H1 (cell line): ENCODE results near the gene SCYL2. TPM values are rescaled to one million over a fixed set of nuclear protein-coding genes. Genes with fewer than 3 reads are reported as not detected.

Experiments used
- CTCF ChIA-PET: fragments of 300-600 bp; sonication (Branson Sonifier 250); formaldehyde crosslinking; loops from one replicate; lab custom pipeline; 2021; ENCODE audit not compliant: partially characterized antibody; lab: Charles Lee
- POLR2A ChIA-PET: fragments of 300-600 bp; sonication (Branson Sonifier 250); formaldehyde crosslinking; loops from one replicate; lab custom pipeline; 2021; ENCODE audit warnings: inconsistent platforms; ENCODE audit not compliant: partially characterized antibody; lab: Charles Lee
- DNase-seq, 2 experiments: peaks; one replicate each; pipeline versions ENCODE4 v3.0.0 to v3.0.0-alpha.2; 2010 to 2022; ENCODE audit warnings: low spot score in 2 of 2, low read depth in 1 of 2, mixed read lengths in 1 of 2
- FAIRE-seq: peaks from 2 replicates; lab custom pipeline; 2011; peaks lifted over from hg19 to GRCh38; lab: Jason Lieb, UNC
- H2AFZ ChIP-seq: 2 replicates; pipeline ENCODE4 v1.8.1; 2012; ENCODE audit warnings: low read length, inconsistent platforms
- H2AK5ac ChIP-seq: 2 replicates; pipeline ENCODE4 v1.6.1; 2013; ENCODE audit warnings: low read depth, low read length
- H2BK120ac ChIP-seq: replicated peaks from 2 replicates; pipeline ENCODE3; 2013; ENCODE audit warnings: low read depth, low read length, inconsistent platforms
- H2BK12ac ChIP-seq: 2 replicates; pipeline ENCODE4 v1.6.1; 2013; ENCODE audit warnings: low read depth, low read length
- H2BK15ac ChIP-seq: 2 replicates; pipeline ENCODE4 v1.6.1; 2013; ENCODE audit warnings: low read length
- H2BK20ac ChIP-seq: 2 replicates; pipeline ENCODE4 v1.6.1; 2013; ENCODE audit warnings: low read length
- H2BK5ac ChIP-seq: 2 replicates; pipeline ENCODE4 v1.6.1; 2013; ENCODE audit warnings: low read depth, low read length
- H3K14ac ChIP-seq: 2 replicates; pipeline ENCODE4 v1.6.1; 2013; ENCODE audit warnings: inconsistent platforms; ENCODE audit not compliant: insufficient read length
- H3K18ac ChIP-seq: 2 replicates; pipeline ENCODE4 v1.6.1; 2013; ENCODE audit warnings: low read length; ENCODE audit errors: extremely low read depth
- H3K23ac ChIP-seq: 2 replicates; pipeline ENCODE4 v1.6.1; 2013; ENCODE audit warnings: inconsistent platforms; ENCODE audit not compliant: insufficient read length
- H3K23me2 ChIP-seq: 2 replicates; pipeline ENCODE4 v1.6.1; 2013; ENCODE audit warnings: low read depth, low read length
- H3K27ac ChIP-seq: 2 replicates; pipeline ENCODE4 v1.6.1; 2011; ENCODE audit warnings: low read depth, low read length, inconsistent platforms
- H3K27me3 ChIP-seq, 4 experiments: replicated peaks in 1 of 4; 1 replicate in 1 of 4; 2 replicates in 3 of 4; pipeline versions ENCODE4 v1.6.1 to v1.8.1; 2011 to 2013; ENCODE audit warnings: low read length in 3 of 4, mild to moderate bottlenecking in 3 of 4, inconsistent platforms in 2 of 4, mixed read lengths in 2 of 4, moderate library complexity in 1 of 4; ENCODE audit not compliant: control insufficient read depth in 3 of 4, insufficient read depth in 3 of 4; ENCODE audit errors: extremely low read depth in 1 of 4
- H3K36me3 ChIP-seq, 4 experiments: 2 replicates each; pipeline versions ENCODE4 v1.6.1 to v1.8.1; 2011 to 2013; ENCODE audit warnings: mild to moderate bottlenecking in 4 of 4, low read length in 3 of 4, moderate library complexity in 2 of 4, control low read depth in 1 of 4, inconsistent platforms in 1 of 4; ENCODE audit not compliant: insufficient read depth in 4 of 4, control insufficient read depth in 2 of 4
- H3K4ac ChIP-seq: replicated peaks from 2 replicates; pipeline ENCODE3; 2013; ENCODE audit warnings: low read length, low read depth, mixed read lengths, inconsistent platforms; ENCODE audit not compliant: insufficient read length
- H3K4me1 ChIP-seq, 4 experiments: replicated peaks in 1 of 4; 1 replicate in 1 of 4; 2 replicates in 3 of 4; pipeline versions ENCODE4 v1.6.1 to v1.8.1; 2011 to 2013; ENCODE audit warnings: low read length in 3 of 4, inconsistent platforms in 2 of 4, mixed read lengths in 1 of 4; ENCODE audit not compliant: insufficient read depth in 4 of 4, control insufficient read depth in 3 of 4
- H3K4me2 ChIP-seq, 2 experiments: 2 replicates each; pipeline versions ENCODE4 v1.6.1 to v1.8.1; 2011 to 2013; ENCODE audit warnings: low read depth in 2 of 2, low read length in 2 of 2, control low read depth in 1 of 2, inconsistent platforms in 1 of 2, mild to moderate bottlenecking in 1 of 2; ENCODE audit not compliant: insufficient read depth in 1 of 2
- H3K4me3 ChIP-seq, 4 experiments: fragments of 200-600, 300-600 bp in 1 of 4; sonication (generic), shearing (Covaris generic), sonication (Bioruptor Twin) in 1 of 4; 2 replicates each; pipeline versions ENCODE4 v1.5.1 to v1.8.1; 2011 to 2016; ENCODE audit warnings: low read length in 4 of 4, low read depth in 3 of 4, control low read depth in 2 of 4, inconsistent platforms in 2 of 4, mild to moderate bottlenecking in 2 of 4, mixed read lengths in 1 of 4, moderate library complexity in 1 of 4; ENCODE audit not compliant: insufficient read depth in 2 of 4; ENCODE audit errors: extremely low read depth in 1 of 4
- H3K56ac ChIP-seq: replicated peaks from 2 replicates; pipeline ENCODE3; 2013; ENCODE audit warnings: low read depth, mild to moderate bottlenecking, mixed read lengths, low read length, inconsistent platforms; ENCODE audit not compliant: insufficient read length
- H3K79me1 ChIP-seq: 2 replicates; pipeline ENCODE4 v1.6.1; 2013; ENCODE audit warnings: low read depth, low read length, control low read depth
- H3K79me2 ChIP-seq, 2 experiments: 2 replicates each; pipeline versions ENCODE4 v1.6.1 to v1.8.1; 2012 to 2013; ENCODE audit warnings: low read length in 2 of 2, mild to moderate bottlenecking in 2 of 2, inconsistent platforms in 1 of 2; ENCODE audit not compliant: insufficient read depth in 2 of 2, control insufficient read depth in 1 of 2
- H3K9ac ChIP-seq, 4 experiments: replicated peaks in 1 of 4; 1 replicate in 1 of 4; 2 replicates in 3 of 4; pipeline versions ENCODE4 v1.6.1 to v1.8.1; 2011 to 2013; ENCODE audit warnings: low read depth in 3 of 4, low read length in 3 of 4, control low read depth in 2 of 4, mild to moderate bottlenecking in 2 of 4, moderate library complexity in 2 of 4, inconsistent platforms in 1 of 4; ENCODE audit errors: extremely low read depth in 1 of 4
- H3K9me3 ChIP-seq, 2 experiments: 2 replicates each; pipeline versions ENCODE4 v1.6.1 to v1.8.1; 2012 to 2013; ENCODE audit warnings: mild to moderate bottlenecking in 2 of 2, moderate library complexity in 2 of 2, control low read depth in 1 of 2, inconsistent platforms in 1 of 2, low read depth in 1 of 2, low read length in 1 of 2, mixed read lengths in 1 of 2; ENCODE audit not compliant: insufficient read depth in 2 of 2
- H4K20me1 ChIP-seq, 2 experiments: replicated peaks in 1 of 2; 2 replicates each; pipeline versions ENCODE3 to v1.8.1; 2011 to 2013; ENCODE audit warnings: inconsistent platforms in 2 of 2, low read length in 2 of 2, mild to moderate bottlenecking in 1 of 2; ENCODE audit not compliant: insufficient read depth in 2 of 2, control insufficient read depth in 1 of 2
- H4K5ac ChIP-seq: 2 replicates; pipeline ENCODE4 v1.6.1; 2013; ENCODE audit warnings: low read length, low read depth, mixed read lengths, inconsistent platforms; ENCODE audit not compliant: insufficient read length
- H4K8ac ChIP-seq: 2 replicates; pipeline ENCODE4 v1.8.0; 2013; ENCODE audit warnings: mild to moderate bottlenecking, moderate library complexity, low read length, inconsistent platforms; ENCODE audit not compliant: insufficient read depth; ENCODE audit errors: extremely low read depth
- H4K91ac ChIP-seq: replicated peaks from 2 replicates; pipeline ENCODE3; 2013; ENCODE audit warnings: low read length, mixed read lengths, inconsistent platforms; ENCODE audit not compliant: insufficient read length
- ASH2L ChIP-seq: fragments of 200-600, 300-600 bp; sonication (generic); IDR thresholded peaks from one replicate; pipeline ENCODE4 v1.7.1; 2017; ENCODE audit warnings: low read length
- BRCA1 ChIP-seq: IDR thresholded peaks from 2 replicates; pipeline ENCODE4 v1.6.1; 2012; ENCODE audit warnings: low read depth, low read length, improper control_type of control experiment
- FOSL1 ChIP-seq: IDR thresholded peaks from 2 replicates; pipeline ENCODE4 v1.6.1; 2011; ENCODE audit warnings: mild to moderate bottlenecking, low read depth, low read length, moderate library complexity; ENCODE audit not compliant: insufficient read depth
- GABPA ChIP-seq: IDR thresholded peaks from 2 replicates; pipeline ENCODE4 v1.6.1; 2011; ENCODE audit warnings: mild to moderate bottlenecking, low read length, moderate library complexity, borderline replicate concordance; ENCODE audit not compliant: insufficient read depth
- KDM1A ChIP-seq: fragments of 200-600, 300-600 bp; sonication (generic); IDR thresholded peaks from 2 replicates; pipeline ENCODE4 v1.7.1; 2016; ENCODE audit warnings: mild to moderate bottlenecking, low read length, borderline replicate concordance
- POU5F1 ChIP-seq: IDR thresholded peaks from 2 replicates; pipeline ENCODE4 v1.6.1; 2011; ENCODE audit warnings: low read depth, mild to moderate bottlenecking, low read length, moderate library complexity
- RFX5 ChIP-seq: IDR thresholded peaks from 2 replicates; pipeline ENCODE4 v1.6.1; 2011; ENCODE audit warnings: low read depth, low read length, improper control_type of control experiment, borderline replicate concordance
- SIRT6 ChIP-seq: IDR thresholded peaks from one replicate; pipeline ENCODE4 v1.7.1; 2012; ENCODE audit warnings: low read length, inconsistent platforms
- SP2 ChIP-seq: IDR thresholded peaks from 2 replicates; pipeline ENCODE4 v1.6.1; 2012; ENCODE audit warnings: mild to moderate bottlenecking, low read length, inconsistent platforms
- USF2 ChIP-seq: IDR thresholded peaks from 2 replicates; pipeline ENCODE4 v1.6.1; 2011; ENCODE audit warnings: low read length, improper control_type of control experiment
- WGBS, 2 experiments: shearing (Covaris generic) in 1 of 2; methylation state at CpG; one replicate each; pipeline versions ENCODE4 v1.1.6 to v1.1.7; 2013 to 2015; ENCODE audit warnings: low lambda C conversion rate in 2 of 2, mixed read lengths in 2 of 2, inconsistent platforms in 1 of 2, low coverage in 1 of 2, missing lambda C conversion rate in 1 of 2; ENCODE audit not compliant: insufficient replicate concordance in 2 of 2, insufficient coverage in 1 of 2, insufficient read length in 1 of 2; ENCODE audit errors: extremely low coverage in 1 of 2, missing lambda C conversion rate in 1 of 2; 5-methylcytosine and 5-hydroxymethylcytosine counted together
- polyA plus RNA-seq, 7 experiments: library from polyadenylated mRNA; depleted of rRNA in 3 of 7; stranded (reverse) in 5 of 7; unstranded in 2 of 7; fragments of >200 nt in 5 of 7; fragments of 200-250 nt in 2 of 7; gene quantifications; 1 replicate in 5 of 7; 2 replicates in 1 of 7; 4 replicates in 1 of 7; pipeline versions ENCODE4 v1.2.1 to v1.2.3, GENCODE V29; 2011 to 2013; ENCODE audit warnings: missing spikeins in 2 of 7, mixed read lengths in 2 of 7
- total RNA-seq: library from RNA; stranded (reverse); fragmentation: NEBNext Ultra II Directional; extraction: Animal tissue kit (Norgen Biotek cat#: 25700); gene quantifications from 2 replicates; pipeline ENCODE4 v1.2.1, GENCODE V29; 2021

Gene SCYL2
- total and polyA plus RNA-seq, 2 of the 8 experiments (the other 6 are each of a cell fraction or from before 2014, with no cell fraction given): 8.9 to 48.7 TPM

GRCh38 chr12:100267603-100268281, 765 bp downstream of the SCYL2 start:
- no peak for FAIRE-seq
- CTCF ChIA-PET: interaction anchor here (1.0 to 1.6 kb wide), 2 partner anchors 11 to 38 kb away, joined by 3 to 6 read pairs; no protein-coding TSS in a partner anchor
- 0 out of 2 replicates have a peak overlapping the region, but pooled peaks have one; percentile 20 for H3K18ac ChIP-seq
- TF ChIP-seq SP2: no peak
- no peak for TF ChIP-seq FOSL1
- TF ChIP-seq POU5F1: no peak
- TF ChIP-seq SIRT6: no peak
- no peak for TF ChIP-seq USF2
- TF ChIP-seq BRCA1: no peak
- TF ChIP-seq RFX5: no peak
- no peak for TF ChIP-seq KDM1A
- TF ChIP-seq ASH2L: peak; percentile 69
- TF ChIP-seq GABPA: no peak

More at GRCh38 chr12:100267603-100268281, 765 bp downstream of the SCYL2 start:
- H2BK20ac ChIP-seq: no peak overlapping the region
- H3K9ac ChIP-seq: peak overlapping the region; percentile 65 to 86 (median 74)
- DNase-seq: peak in 1 of 2 experiments; percentile 71
- H3K14ac ChIP-seq: no peak overlapping the region
- no peaks in the 10 kb centered on the region for H3K27me3 ChIP-seq
- no peak overlapping the region for H2BK15ac ChIP-seq
- WGBS, 2 experiments: 3% methylated on average over 33 of the region's 33 CpGs; no CpG with 5 or more reads in 1 of the 2 experiments
- peak overlapping the region; percentile 79 to 84 for H3K4me2 ChIP-seq
- H2BK120ac ChIP-seq: no peak overlapping the region
- peak overlapping the region; percentile 81; the same call in 1 of the 2 replicates for H2BK5ac ChIP-seq
- peaks cover 0 to 9% (median 3%) of the 10 kb centered on the region in 4 experiments; a peak in 3 of 7 replicates for H3K4me1 ChIP-seq
- no peaks in the 10 kb centered on the region for H3K36me3 ChIP-seq
- H3K56ac ChIP-seq: peak overlapping the region; percentile 26
- H2AK5ac ChIP-seq: no peak overlapping the region
- H2BK12ac ChIP-seq: no peak overlapping the region
- no peak overlapping the region for H4K5ac ChIP-seq
- H3K4ac ChIP-seq: no peak overlapping the region
- H3K79me2 ChIP-seq: peaks cover 0 to 51% of the 10 kb centered on the region in 2 experiments; a peak in 3 of 4 replicates
- H3K79me1 ChIP-seq: no peaks in the 10 kb centered on the region
- H2AFZ ChIP-seq: peak overlapping the region; percentile 22; the same call in 1 of the 2 replicates
- peak overlapping the region; percentile 74 for H3K27ac ChIP-seq
- H4K91ac ChIP-seq: no peak overlapping the region
- H4K20me1 ChIP-seq: peaks cover 0 to 7% of the 10 kb centered on the region in 2 experiments
- H3K9me3 ChIP-seq: no peaks in the 10 kb centered on the region
- H3K23ac ChIP-seq: no peak overlapping the region
- POLR2A ChIA-PET: interaction anchor here (0.5 to 1.9 kb wide), 6 partner anchors 11 to 911 kb away, joined by 3 to 11 read pairs (median 4); no protein-coding TSS in a partner anchor
- H4K8ac ChIP-seq: peak overlapping the region; percentile 91; the same call in 1 of the 2 replicates
- H3K4me3 ChIP-seq: peak overlapping the region; percentile 77 to 94 (median 84)
- H3K23me2 ChIP-seq: 0 out of 2 replicates have a peak, but pooled peaks cover 4% of the 10 kb centered on the region
